ENCODE data around the gene HLF. TPM values are rescaled to one million over a fixed set of nuclear protein-coding genes. Genes with fewer than 3 reads are reported as not detected.

Gene HLF
- total RNA-seq, 1 experiment from 2014 or later = 3.2 TPM

DNA sequence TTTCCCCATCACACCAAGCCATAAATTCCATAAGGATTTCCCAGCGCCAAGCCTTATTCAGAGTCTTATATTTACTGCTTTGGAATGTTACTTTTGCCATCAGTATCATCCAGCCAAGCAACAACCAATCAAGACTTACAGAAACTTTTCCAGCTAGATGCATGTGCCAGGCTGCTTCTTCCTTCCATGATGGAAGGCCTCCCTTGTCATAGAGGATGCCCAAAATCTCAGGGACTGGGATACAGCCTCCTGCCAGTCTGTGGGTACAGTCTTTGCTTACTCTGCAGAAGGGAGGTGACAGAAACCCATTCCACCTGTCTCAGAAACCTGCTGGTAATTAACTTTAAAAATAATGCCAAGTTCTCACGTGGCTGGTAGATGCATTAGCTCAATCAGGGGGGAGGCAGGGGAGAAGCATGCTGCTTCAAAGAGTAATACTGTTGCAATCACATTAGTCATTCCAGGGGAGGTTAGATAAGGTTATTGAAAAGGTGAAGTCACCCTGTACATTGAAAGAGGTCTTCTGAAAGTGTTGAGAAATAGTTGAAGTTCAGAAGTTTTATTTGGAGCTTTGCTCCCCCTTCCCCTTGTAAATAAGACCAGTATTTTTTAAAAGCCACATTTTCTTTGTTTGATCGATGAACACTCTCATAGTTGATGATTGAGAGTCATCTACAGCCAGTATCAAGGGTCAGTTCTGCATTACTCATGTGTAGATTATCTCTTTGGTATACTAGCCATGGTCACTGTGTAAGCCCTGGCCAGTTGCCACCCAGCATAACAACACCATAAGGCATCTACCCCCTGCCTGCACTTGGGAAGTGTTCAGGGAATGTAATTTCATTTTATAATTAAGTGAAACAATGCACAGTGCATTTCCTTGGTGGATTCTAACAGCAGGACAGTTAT is 22.2 kb downstream of the HLF start:
- no TSS peak for BruUV-seq (replicated peaks)
- intact Hi-C loops (cut with micrococcal nuclease; ENCODE audit: unreplicated experiment) = loop anchor here (5.0 kb wide), 1 partner anchor 220 kb away; no protein-coding TSS in a partner anchor
- DNase-seq (ENCODE audit: low spot score) = no peak
- H3K27ac ChIP-seq (ENCODE audit: low read depth, low read length, poor library complexity, severe bottlenecking) = no peak overlapping the region
- peaks cover 1% of the 10 kb centered on the region for H3K36me3 ChIP-seq (ENCODE audit: insufficient read depth, low read length, poor library complexity, severe bottlenecking)
- H3K27me3 ChIP-seq (replicated peaks; ENCODE audit: insufficient read depth, low read depth, low read length, poor library complexity) = no peaks in the 10 kb centered on the region
- ChIA-PET POLR2A (ENCODE audit: low non-redundant PET) (no interaction called here), CTCF (no interaction called here)
- H3K4me1 ChIP-seq (ENCODE audit: insufficient read depth, low read length, poor library complexity, severe bottlenecking) = no peaks in the 10 kb centered on the region
- TF ChIP-seq, protein P1, sequence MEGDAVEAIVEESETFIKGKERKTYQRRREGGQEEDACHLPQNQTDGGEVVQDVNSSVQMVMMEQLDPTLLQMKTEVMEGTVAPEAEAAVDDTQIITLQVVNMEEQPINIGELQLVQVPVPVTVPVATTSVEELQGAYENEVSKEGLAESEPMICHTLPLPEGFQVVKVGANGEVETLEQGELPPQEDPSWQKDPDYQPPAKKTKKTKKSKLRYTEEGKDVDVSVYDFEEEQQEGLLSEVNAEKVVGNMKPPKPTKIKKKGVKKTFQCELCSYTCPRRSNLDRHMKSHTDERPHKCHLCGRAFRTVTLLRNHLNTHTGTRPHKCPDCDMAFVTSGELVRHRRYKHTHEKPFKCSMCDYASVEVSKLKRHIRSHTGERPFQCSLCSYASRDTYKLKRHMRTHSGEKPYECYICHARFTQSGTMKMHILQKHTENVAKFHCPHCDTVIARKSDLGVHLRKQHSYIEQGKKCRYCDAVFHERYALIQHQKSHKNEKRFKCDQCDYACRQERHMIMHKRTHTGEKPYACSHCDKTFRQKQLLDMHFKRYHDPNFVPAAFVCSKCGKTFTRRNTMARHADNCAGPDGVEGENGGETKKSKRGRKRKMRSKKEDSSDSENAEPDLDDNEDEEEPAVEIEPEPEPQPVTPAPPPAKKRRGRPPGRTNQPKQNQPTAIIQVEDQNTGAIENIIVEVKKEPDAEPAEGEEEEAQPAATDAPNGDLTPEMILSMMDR (conservative IDR thresholded peaks at IDR 0.05; ENCODE audit: low read depth, low read length) = no peak
- TF ChIP-seq EZH2 (IDR thresholded peaks at IDR 0.05; ENCODE audit: borderline replicate concordance, low read depth, low read length, poor library complexity, severe bottlenecking) = no peak
- H3K9me3 ChIP-seq (ENCODE audit: low read depth, low read length, poor library complexity, severe bottlenecking) = peaks cover 10% of the 10 kb centered on the region
- no peak overlapping the region for H3K4me3 ChIP-seq (ENCODE audit: low read depth, low read length, poor library complexity, severe bottlenecking)

DNA sequence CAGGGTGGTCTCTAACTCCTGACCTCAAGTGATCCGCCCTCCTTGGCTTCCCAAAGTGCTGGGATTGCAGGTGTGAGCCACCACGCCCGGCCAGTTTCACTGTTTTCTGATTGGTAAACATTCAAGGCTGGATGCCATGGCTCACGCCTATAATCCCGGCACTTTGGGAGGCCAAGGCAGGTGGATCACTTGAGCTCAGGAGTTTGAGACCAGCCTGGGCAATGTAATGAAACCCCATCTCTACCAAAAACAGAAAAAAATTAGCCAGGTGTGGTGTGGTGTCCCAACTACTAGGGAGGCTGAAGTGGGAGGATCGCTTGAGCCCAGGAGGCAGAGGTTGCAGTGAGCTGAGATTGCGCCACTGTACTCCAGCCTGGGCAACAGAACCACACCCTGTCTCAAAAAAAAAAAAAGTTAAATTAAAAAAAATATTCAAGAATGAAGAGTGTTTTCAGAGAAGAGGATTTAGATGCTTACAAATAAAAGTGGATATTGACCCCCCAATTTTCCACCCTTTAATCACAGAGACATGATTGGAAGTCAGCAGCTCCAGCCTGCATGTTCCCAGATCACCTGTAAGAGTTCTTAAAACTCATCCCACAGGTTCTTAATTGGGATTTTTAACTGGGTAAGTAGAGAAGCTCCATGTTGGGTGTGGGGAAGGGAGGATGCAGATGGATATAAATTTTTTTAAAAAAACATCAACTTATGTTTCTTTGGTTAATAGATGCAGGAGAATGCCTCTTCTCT is 23.8 kb downstream of the HLF start:
- H3K36me3 ChIP-seq (ENCODE audit: insufficient read depth, low read length, poor library complexity, severe bottlenecking) = peaks cover 4% of the 10 kb centered on the region
- CTCF ChIA-PET = no interaction called here
- no peak overlapping the region for H3K4me3 ChIP-seq (ENCODE audit: low read depth, low read length, poor library complexity, severe bottlenecking)
- POLR2A ChIA-PET (ENCODE audit: low non-redundant PET) = no interaction called here
- intact Hi-C loops (cut with micrococcal nuclease; ENCODE audit: unreplicated experiment) = loop anchor here (5.0 kb wide), 1 partner anchor 221 kb away; no protein-coding TSS in a partner anchor
- TF ChIP-seq EZH2 (IDR thresholded peaks at IDR 0.05; ENCODE audit: borderline replicate concordance, low read depth, low read length, poor library complexity, severe bottlenecking) = no peak
- TF ChIP-seq, protein P1 (conservative IDR thresholded peaks at IDR 0.05; ENCODE audit: low read depth, low read length) = no peak
- DNase-seq (ENCODE audit: low spot score) = no peak
- peaks cover 10% of the 10 kb centered on the region for H3K9me3 ChIP-seq (ENCODE audit: low read depth, low read length, poor library complexity, severe bottlenecking)
- no TSS peak for BruUV-seq (replicated peaks)
- no peaks in the 10 kb centered on the region for H3K4me1 ChIP-seq (ENCODE audit: insufficient read depth, low read length, poor library complexity, severe bottlenecking)
- no peaks in the 10 kb centered on the region for H3K27me3 ChIP-seq (replicated peaks; ENCODE audit: insufficient read depth, low read depth, low read length, poor library complexity)
- no peak overlapping the region for H3K27ac ChIP-seq (ENCODE audit: low read depth, low read length, poor library complexity, severe bottlenecking)

DNA sequence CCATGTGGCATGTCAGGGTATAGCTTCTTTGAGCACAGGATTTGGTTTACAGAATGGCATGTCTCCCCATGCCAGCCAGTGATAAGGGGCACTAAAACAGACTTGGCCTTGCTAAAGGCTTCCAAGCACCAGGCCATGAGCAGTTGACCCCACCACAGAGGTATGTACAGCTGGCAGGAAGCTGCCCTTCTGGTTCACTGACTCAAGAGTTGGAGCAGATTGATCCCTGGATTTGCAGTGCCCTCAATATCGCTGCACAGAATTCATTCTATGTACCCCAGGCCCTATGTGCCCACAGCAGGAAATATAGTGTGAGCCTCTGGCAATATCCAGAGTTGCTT is 24.3 kb downstream of the HLF start:
- ChIA-PET CTCF (no interaction called here), POLR2A (ENCODE audit: low non-redundant PET) (no interaction called here)
- Histone ChIP-seq H3K27ac (ENCODE audit: low read depth, low read length, poor library complexity, severe bottlenecking) (no peak overlapping the region), H3K27me3 (replicated peaks; ENCODE audit: insufficient read depth, low read depth, low read length, poor library complexity) (no peaks in the 10 kb centered on the region), H3K4me3 (ENCODE audit: low read depth, low read length, poor library complexity, severe bottlenecking) (no peak overlapping the region), H3K9me3 (ENCODE audit: low read depth, low read length, poor library complexity, severe bottlenecking) (peaks cover 10% of the 10 kb centered on the region), H3K36me3 (ENCODE audit: insufficient read depth, low read length, poor library complexity, severe bottlenecking) (peaks cover 4% of the 10 kb centered on the region), H3K4me1 (ENCODE audit: insufficient read depth, low read length, poor library complexity, severe bottlenecking) (no peaks in the 10 kb centered on the region)
- intact Hi-C loops (cut with micrococcal nuclease; ENCODE audit: unreplicated experiment) = loop anchor here (5.0 kb wide), 1 partner anchor 222 kb away; no protein-coding TSS in a partner anchor
- TF ChIP-seq, protein P1 (conservative IDR thresholded peaks at IDR 0.05; ENCODE audit: low read depth, low read length) = no peak
- no peak for TF ChIP-seq EZH2 (IDR thresholded peaks at IDR 0.05; ENCODE audit: borderline replicate concordance, low read depth, low read length, poor library complexity, severe bottlenecking)
- no peak for DNase-seq (ENCODE audit: low spot score)
- BruUV-seq (replicated peaks) = no TSS peak

Measured in A673 (cell line).